Dermis blood vessel endothelial cell (primary cell): ENCODE data around the gene EML5. TPM values are rescaled to one million over a fixed set of nuclear protein-coding genes. Genes with fewer than 3 reads are reported as not detected.

ENCODE experiments used
- total RNA-seq: library from RNA; depleted of rRNA; stranded (reverse); fragments of >200 nt; gene quantifications from 2 replicates; pipeline ENCODE4 v1.2.3, GENCODE V29; 2014

EML5 gene
- total RNA-seq, 1 donor from 2014 or later, result under 0.01 TPM

Other genes with a start within 250 kb of the EML5 start
- gene PTPN21, start 237.9 kb downstream of the EML5 start, total RNA-seq, result 6.3 and 7.3 TPM in 2 replicates
- gene ZC3H14, start 229.9 kb downstream of the EML5 start, total RNA-seq, result 61.4 and 65.9 TPM in 2 replicates
- 13.3 and 18.2 TPM in 2 replicates for gene TTC8, start 31.7 kb upstream of the EML5 start, total RNA-seq